HG03558 (cell line): ENCODE data around the gene ARHGEF3.
A peak's percentile ranks its signal among the peaks of the same experiment; 100 is the strongest.
"Not testable (repeated sequence)": the region's sequence is repeated elsewhere in the genome, so short reads cannot be mapped to it uniquely, and the experiment has no call there.

Experiments used
- ATAC-seq: cut with Tn5 transposase; IDR thresholded peaks from one replicate; pipeline ENCODE4 v1.9.1; 2021; ENCODE audit warnings: moderate number of reproducible peaks; ENCODE audit not compliant: unreplicated experiment; ENCODE audit errors: extremely low read depth

The ARHGEF3 gene

DNA sequence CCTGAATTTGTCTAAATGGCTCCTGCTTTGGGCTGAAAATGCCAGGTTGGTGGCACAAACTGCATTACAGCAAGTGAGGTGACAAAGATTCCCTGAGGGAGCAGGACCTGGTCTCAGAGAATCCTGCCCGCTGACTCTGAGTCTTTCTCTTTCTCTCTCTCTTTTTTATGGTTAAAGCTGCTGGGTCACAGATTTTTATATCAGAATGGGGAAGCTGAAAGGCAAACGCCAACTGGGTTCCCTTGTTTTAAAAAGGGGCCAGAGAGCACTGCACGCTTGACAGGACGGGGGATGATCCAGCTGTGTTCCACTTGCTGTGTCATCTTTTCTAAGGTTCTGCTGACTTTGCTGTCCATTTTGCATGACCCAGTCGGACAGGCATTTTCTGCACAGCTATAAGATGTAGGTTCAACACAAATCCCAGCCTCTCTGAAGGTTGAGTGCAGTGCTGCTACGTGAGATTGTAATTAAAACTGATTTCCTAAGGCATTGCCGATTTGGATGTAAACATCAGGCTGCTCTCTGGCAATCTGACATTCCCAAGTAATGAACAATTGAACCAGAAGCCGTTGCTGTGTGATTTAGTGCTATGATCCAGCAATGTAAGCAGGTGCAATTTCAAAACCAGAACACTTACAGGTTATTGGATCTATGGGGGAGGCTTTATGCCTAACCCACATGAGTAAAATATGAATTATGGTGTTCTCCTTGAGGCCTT is 25.8 kb downstream of the ARHGEF3 start:
- no peak for ATAC-seq

DNA sequence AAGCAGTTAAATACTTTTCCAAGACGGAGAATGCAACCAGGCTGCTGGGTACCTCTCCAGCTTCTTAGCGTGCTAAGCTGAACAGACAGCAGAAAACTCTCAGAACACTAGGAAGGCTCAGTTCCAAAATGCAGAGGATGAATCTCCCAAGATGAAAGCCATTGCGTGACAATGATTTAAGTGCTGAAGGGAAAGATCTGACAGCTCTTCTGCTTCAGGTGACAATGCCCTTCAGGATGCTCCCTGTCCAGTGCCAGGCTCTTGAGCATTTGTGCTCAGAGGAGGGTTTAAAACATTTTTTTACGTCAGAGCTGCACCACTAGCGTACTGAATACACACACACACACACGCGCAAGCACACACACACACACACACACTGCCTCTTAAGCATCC is 26.3 kb downstream of the ARHGEF3 start:
- no peak for ATAC-seq

DNA sequence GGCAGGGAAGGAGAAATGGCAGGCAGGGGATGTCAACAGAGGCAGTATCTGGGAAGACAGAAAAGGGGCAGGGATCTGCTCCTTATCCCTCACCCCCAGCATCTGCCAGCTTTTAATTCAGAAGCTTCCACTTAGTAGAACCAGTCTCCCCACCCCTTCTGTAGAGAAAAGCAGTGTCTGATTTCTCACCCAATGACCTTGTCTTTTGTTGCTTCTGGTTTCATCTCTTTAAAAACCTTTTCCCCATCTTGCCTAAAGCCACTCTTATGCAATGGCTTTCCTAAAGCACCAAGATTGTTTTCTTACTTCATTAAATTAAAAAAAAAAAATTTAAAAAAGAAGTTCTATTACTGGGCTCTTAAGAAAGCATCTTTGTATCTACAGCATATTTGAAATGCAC is 27.8 kb downstream of the ARHGEF3 start:
- no peak for ATAC-seq

DNA sequence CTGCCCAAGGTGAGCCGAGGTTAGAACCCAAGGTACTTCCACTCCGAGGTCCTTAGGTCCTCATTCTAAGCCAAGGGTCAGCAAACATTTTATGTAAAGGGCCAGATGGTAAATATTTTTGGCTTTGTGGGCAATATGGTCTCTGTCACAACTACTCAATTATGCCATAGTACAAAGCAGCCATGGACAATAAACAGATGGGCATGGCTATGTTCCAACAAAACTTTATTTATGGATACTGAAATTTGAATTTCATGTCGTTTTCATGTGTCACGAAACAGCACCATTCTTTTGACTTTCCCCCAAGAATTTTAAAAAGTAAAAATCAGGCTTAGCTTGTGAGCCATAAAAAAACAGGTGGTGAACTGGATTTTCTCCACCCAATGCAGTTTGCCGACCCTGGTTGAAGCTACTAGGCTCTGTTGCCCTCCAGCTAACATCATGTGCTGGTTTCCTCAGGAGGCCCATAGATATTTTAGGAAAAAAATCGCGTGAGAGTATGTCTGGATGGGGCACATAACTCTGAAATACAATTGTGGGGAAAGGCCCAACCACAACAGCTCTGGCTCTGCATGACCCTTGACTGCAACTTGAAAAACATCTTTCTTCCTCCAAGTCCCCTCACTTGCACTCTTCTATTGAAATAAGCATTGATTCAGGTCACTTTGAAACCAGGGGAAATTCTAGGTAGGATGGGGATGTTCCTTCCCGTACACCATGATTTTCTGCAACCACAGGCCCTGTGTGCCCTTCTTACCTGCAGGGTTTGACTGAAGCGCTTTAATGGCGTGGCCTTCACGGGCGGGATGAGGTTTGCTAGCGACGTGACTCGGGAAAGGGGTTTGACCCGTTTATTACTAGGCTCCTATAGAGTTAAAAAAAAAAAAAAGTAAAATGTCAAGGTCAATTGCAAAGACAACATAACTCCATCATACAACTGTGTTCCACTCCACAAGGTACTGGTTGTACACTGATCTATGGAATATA is 28.5 kb downstream of the ARHGEF3 start:
- no peak for ATAC-seq

DNA sequence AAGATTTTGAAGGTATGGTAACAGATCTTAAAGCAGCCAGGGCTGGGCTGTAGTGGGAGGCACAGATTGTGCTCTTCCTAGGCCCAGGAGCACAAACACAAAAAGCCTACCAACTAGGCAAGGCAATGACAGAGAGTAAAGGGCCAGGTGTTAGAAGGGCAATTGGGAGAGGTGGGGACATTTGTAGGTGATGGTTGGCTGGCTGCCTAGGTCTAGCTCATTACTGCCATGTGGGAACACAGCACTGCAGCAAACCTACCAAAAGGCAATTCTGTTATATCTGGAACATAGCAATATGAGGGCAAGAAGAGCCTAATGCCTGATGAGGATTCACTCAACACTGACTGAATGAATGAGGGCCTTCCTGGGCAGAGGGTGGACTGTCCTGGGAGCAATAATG is 30.4 kb downstream of the ARHGEF3 start:
- ATAC-seq = no peak

DNA sequence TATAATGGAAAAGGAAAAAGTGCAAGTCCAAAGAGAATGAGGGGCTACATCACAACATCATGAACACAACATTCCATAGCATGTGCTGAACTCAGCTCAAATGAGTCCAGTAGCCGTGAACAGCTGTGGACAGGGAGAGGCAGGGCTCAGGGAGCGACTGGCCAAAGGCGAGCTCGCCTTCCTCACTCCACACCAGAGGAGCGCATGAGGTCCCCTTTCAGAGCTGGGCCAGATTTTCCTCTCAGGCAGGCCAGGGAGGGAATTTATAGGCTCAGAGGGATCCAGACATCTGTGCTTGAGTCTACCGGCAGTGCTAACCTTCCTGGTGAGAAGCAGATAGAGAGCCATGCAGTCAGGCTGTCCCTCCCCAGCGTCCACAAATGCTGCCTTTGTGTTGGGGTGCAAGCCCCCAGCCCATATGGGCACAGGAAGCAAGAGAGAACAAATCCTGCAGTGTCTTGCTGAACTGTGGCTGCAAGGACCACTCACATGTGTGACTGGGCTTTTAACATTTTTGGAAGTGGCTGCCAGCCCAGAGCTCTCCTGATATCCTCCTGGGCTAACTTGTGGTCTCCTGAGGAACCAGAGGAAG is 32.5 kb downstream of the ARHGEF3 start:
- ATAC-seq = no peak

DNA sequence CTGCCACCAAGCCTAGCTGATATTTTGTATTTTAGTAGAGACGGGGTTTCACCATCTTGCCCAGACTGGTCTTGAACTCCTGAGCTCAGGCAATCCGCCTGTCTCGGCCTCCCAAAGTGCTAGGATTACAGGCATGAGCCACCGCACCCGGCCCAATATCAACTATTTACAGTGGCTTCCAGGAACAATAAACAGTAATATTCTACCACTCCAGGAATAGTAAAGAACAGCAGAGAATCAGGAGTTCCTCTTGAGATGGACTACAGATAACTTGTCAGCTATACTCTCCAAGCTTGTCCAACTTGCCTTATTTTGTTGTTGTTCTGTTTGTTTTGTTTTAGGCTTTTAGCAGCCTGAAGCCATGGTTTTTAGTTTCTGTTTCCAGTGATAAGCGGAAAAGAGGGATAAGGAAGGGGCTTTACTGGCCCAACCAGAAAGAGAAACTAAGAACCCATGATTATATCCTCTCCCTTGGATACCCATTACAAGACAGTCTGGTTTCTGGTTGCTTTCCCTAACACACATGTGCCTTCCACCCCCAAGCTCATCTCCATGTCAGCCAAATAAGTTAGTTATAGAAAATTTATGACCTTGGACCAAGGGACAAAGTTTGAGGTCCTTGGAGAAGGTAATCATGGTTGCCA is 36.7 kb downstream of the ARHGEF3 start:
- ATAC-seq = no peak

DNA sequence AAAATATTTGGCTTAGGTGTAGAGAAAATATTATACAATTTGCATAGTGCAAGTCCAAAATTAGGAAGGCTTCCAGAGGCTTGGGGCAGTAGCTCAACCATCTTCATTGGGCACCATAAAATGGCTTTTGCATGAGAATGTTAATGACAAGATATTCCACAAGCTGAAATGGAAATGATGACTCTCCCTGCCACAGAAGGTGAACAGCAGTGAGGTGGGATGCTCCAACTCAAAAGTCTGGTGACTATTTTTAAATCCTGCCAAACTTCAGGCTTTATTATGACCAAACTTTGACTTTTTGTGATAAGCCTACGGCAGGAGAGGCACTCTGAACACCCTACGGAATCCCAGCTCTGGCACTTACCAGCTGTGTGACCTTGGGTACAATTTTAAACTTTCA is 37.6 kb downstream of the ARHGEF3 start:
- no peak for ATAC-seq

DNA sequence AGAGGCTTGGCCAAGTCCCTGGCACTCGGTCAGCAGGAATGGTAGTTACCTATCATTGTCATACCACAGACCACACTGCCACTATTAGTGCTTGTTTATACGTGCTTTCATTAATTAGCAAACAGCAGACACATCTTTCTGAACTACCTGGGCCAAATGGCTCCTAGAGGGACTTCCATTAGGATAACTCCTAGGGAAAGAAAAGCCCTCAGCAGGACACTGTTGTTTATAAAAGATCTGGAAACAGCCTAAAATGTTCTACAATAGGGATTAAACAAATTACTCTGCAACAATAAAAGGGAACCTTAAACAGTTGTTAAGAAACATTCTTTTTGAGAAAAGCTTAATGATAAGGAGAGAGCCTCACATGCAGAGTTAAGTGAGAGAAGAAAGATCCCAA is 38.5 kb downstream of the ARHGEF3 start:
- ATAC-seq = no peak

DNA sequence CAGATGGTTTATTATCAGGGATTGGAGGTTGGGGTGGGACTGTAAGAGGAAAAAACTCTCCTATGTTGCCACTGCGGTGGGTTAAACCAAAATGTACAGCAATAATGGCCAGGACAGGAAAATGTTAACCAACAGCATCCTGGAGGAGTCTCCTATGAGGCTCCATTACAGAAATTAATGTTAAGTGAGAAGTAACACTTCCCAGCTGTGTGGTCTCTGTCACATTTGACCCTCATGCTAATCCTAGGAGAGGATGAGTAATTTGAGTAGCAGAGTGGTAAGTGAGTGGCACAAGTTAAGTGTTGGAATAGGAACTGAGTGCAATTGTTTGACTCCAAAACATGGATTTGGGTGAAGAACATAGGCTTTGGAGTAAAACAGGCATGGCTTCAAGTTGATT is 39.0 kb downstream of the ARHGEF3 start:
- ATAC-seq = no peak

DNA sequence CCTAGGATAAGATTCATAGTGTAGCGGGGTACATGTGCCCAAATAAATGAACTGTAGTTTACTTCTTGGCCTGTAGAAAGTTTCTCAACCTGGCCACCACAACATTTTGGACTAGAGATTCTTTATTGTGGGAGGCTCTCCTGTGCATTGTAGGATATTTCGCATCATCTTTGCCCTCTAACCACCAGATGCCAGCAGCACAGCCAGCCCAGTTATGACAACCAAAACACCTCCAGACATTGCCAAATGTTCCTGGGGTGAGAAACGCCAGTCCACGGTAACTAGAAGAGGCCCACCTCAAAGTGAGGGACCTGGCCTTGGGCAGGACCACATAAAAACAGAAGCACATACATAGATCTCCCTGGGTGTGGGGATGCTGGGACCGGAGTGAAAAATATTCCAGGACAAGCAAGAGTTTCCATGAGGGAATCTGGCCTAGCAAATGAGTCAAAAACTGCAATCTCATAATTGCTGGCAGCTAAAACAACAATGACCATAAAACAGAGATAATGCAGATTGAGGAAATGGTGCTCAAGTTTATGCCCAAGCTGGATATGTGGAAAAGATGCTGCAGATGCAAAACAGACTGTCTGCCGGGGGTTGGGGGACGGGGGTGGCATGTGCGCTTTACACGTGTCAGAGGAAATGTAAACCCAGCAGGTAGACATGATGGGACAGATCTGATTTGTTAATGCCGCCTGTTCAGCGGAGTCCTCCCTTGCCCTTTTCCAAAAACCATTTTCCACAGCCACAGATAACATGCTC is 39.7 kb downstream of the ARHGEF3 start:
- no peak for ATAC-seq

DNA sequence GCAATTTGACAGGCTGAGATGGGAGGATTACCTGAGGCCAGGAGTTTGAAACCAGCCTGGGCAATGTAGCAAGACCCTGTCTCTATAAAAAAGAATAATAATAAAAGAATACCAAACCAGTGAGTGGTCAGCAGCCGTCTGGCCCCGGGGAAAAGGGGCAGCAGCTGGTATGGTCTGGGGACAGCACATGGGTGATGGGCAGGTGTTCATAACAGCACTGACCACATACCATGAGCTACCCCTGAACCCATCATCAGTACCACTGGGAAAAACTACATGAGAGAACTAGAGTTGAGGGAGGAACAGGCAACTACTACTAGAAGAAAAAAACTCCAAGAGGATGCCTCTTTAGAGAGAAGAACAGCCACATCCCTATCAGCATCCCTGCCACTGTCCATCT is 40.7 kb downstream of the ARHGEF3 start:
- no peak for ATAC-seq

DNA sequence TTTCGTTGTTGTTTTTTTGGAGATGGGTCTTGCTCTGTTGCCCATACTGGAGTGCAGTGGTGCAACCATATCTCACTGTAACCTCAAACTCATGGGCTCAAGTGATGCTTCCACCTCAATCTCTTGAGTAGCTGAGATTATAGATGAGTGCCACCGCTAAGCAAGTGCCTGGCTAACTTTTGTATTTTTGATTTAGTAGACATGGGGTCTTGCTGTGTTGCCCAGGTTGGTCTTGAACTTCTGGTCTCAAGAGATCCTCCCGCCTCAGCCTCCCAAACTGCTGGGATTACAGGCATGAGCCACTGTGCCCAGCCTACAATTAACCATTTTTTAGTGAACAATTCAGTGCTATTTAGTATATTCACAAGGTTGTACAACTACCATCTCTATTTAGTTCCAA is 42.2 kb downstream of the ARHGEF3 start:
- no peak for ATAC-seq

DNA sequence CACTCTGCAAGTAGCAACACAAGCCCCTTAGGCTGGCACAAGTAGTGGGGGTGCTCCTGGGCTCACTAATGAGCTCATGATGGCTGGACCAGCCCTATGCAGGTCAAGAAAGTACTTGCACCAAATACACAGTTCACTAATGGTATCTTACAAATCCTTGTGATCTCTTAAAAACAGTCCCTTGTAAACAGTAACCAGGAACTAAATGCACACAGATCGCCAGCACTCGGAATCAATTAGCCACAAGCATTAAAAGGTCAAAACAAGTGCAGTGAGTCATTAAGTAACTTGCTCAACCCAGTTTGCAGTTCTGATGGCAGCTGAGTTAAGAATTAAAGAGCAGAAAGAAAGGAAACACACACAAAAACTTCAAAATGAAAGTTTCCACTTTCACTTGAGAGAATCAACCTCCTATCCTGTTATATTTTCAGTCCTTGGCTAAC is 43.2 kb downstream of the ARHGEF3 start:
- peak; percentile 84 for ATAC-seq

DNA sequence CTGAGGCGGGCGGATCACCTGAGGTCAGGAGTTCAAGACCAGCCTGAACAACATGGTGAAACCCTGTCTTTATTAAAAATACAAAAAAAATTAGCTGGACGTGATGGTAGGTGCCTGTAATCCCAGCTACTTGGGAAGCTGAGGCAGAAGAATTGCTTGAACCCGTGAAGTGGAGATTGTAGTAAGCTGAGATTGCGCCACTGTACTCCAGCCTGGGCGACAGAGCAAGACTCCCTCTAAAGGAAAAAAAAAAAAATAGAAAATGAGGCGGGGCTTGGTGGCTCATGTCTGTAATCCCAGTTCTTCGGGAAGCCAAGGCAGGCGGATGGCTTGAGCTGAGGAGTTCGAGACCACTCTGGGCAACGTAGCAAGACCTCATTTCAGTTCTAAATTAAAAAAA is 43.7 kb downstream of the ARHGEF3 start:
- ATAC-seq = not testable (repeated sequence)

DNA sequence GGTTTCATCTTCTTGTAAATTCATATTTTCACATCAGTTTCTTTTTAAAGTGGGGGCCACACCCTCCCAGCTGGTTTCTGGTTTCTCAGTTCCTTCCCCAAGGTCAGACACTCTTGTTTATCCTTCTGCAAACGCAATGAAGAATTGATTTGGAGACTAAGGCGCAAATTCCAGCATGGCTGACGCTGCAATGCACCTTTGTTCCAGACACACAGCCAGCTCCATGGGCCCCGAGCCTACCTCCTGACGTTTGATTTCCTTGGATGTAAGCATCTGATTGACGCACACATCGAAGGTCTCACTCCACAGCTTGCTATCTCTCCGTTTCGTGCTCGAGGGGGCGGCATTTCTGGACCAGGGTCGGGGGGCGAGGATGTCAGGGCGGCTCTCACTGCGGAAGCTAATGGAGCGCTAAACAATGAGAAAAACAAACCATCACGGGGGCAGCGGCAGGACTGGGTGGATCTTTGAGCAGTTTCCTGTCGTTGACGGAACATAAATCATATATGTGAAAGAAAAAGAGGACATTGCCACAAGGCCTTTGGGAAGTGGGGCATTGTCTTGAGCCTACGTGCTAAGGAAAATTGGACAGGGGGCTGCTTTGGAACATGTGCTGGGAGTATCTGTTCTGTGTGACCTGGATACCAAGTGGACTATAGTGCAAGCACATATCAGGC is 46.9 kb downstream of the ARHGEF3 start:
- no peak for ATAC-seq

DNA sequence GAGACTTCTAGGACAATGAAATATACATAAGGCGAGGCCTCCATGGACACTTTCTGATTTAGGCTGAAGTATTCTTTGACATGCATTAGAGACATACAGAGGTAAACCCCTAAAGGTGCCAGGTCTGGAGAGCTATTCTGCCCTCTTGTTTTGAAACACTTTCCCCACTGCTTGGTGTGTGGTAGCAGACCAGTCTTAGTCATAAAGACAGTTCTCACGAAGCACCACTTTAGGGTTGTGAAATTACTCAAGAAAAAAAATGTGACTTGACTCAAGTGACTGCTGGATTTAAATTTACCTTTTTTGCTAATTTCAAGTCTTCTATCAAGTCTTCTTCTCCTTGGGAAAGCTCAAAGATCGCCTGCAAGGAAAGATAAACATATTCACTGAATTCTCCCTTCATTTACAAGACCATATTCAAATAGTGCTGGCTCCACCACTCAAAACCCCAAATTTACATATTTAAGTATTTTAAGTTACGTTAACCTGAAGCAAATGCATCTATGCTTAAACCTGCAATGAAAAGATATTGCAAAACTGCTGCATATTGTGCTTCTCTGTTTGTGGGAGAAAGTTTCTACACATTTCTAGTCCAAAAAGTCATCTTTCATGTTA is 48.4 kb downstream of the ARHGEF3 start:
- ATAC-seq = peak; percentile 68

DNA sequence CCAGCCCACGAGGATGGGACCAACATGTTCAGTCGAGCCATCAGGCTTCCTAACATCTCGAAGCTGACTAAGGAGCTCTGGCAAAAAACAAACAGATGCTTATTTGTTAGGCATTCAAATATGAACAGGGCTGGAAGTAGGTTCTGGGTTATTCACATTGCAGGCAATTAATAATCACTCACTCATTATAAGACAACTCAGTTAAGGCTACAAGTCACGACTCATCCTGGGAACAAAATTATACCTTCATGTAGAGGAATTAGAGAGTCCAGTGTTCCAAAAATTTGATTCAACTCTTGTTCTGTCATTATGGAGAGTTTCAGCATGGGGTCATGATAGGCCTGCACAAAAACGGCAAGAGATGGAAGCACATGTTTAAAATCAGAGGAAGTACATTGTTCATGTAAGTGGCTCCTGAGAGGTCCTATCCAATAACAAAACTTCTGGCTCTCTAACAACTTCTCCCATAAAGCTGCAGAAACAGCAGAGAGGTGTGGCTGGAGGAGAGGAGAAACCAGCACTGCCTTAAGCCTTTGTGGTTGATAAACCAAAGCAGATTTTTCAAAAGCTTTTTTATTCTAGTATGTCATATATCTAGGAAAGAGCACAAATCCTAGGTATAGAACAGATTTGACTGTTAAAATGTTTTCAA is 50.6 kb downstream of the ARHGEF3 start:
- no peak for ATAC-seq
